ENCODE results near the gene SLC24A3. TPM values are rescaled to one million over a fixed set of nuclear protein-coding genes. Genes with fewer than 3 reads are reported as not detected.
A peak's percentile ranks its signal among the peaks of the same experiment; 100 is the strongest.

SLC24A3 gene
- total and polyA plus RNA-seq, 2 donors from 2014 or later, result 0.86 to 5.2 TPM

GRCh38 chr20:19462491-19462890, 250.0 kb downstream of the SLC24A3 start:
- H3K27ac ChIP-seq (ENCODE audit: low read depth in 2 of 2, low read length in 2 of 2), result no peak overlapping the region
- no peak overlapping the region for H3K9ac ChIP-seq (ENCODE audit: low read length in 3 of 3)
- no peaks in the 10 kb centered on the region for H3K36me3 ChIP-seq (ENCODE audit: control insufficient read depth in 2 of 3, insufficient read depth in 3 of 3, low read length in 3 of 3)
- no peak for FAIRE-seq
- intact Hi-C loops (cut with DNase I), result no loop called here
- DNase-seq, result no peak
- H3K9me3 ChIP-seq (ENCODE audit: control insufficient read depth in 2 of 3, insufficient read depth in 1 of 3, low read length in 3 of 3), result no peaks in the 10 kb centered on the region
- H3K4me1 ChIP-seq (ENCODE audit: control insufficient read depth in 2 of 3, insufficient read depth in 2 of 3, low read depth in 1 of 3, low read length in 3 of 3), result no peaks in the 10 kb centered on the region
- no peaks in the 10 kb centered on the region for H3K27me3 ChIP-seq (ENCODE audit: control insufficient read depth, insufficient read depth, low read length)
- no peak overlapping the region for H3K4me3 ChIP-seq (ENCODE audit: low read length in 3 of 3)
- TF ChIP-seq CTCF (IDR thresholded peaks at IDR 0.05; ENCODE audit: borderline replicate concordance, extremely low read depth, insufficient read depth), result no peak

GRCh38 chr20:19463597-19463996, 251.2 kb downstream of the SLC24A3 start:
- H3K36me3 ChIP-seq (ENCODE audit: control insufficient read depth in 2 of 3, insufficient read depth in 3 of 3, low read length in 3 of 3), result no peaks in the 10 kb centered on the region
- no peak for TF ChIP-seq CTCF (IDR thresholded peaks at IDR 0.05; ENCODE audit: borderline replicate concordance, extremely low read depth, insufficient read depth)
- intact Hi-C loops (cut with DNase I), result no loop called here
- no peak overlapping the region for H3K27ac ChIP-seq (ENCODE audit: low read depth in 2 of 2, low read length in 2 of 2)
- H3K9ac ChIP-seq (ENCODE audit: low read length in 3 of 3), result no peak overlapping the region
- no peak overlapping the region for H3K4me3 ChIP-seq (ENCODE audit: low read length in 3 of 3)
- FAIRE-seq (no peak), DNase-seq (no peak)
- no peaks in the 10 kb centered on the region for H3K4me1 ChIP-seq (ENCODE audit: control insufficient read depth in 2 of 3, insufficient read depth in 2 of 3, low read depth in 1 of 3, low read length in 3 of 3)
- H3K27me3 ChIP-seq (ENCODE audit: control insufficient read depth, insufficient read depth, low read length), result no peaks in the 10 kb centered on the region
- no peaks in the 10 kb centered on the region for H3K9me3 ChIP-seq (ENCODE audit: control insufficient read depth in 2 of 3, insufficient read depth in 1 of 3, low read length in 3 of 3)

GRCh38 chr20:19465536-19465935, 253.1 kb downstream of the SLC24A3 start:
- Histone ChIP-seq H3K9ac (ENCODE audit: low read length in 3 of 3) (no peak overlapping the region), H3K36me3 (ENCODE audit: control insufficient read depth in 2 of 3, insufficient read depth in 3 of 3, low read length in 3 of 3) (no peaks in the 10 kb centered on the region), H3K4me1 (ENCODE audit: control insufficient read depth in 2 of 3, insufficient read depth in 2 of 3, low read depth in 1 of 3, low read length in 3 of 3) (no peaks in the 10 kb centered on the region), H3K4me3 (ENCODE audit: low read length in 3 of 3) (no peak overlapping the region), H3K9me3 (ENCODE audit: control insufficient read depth in 2 of 3, insufficient read depth in 1 of 3, low read length in 3 of 3) (no peaks in the 10 kb centered on the region), H3K27ac (ENCODE audit: low read depth in 2 of 2, low read length in 2 of 2) (no peak overlapping the region), H3K27me3 (ENCODE audit: control insufficient read depth, insufficient read depth, low read length) (no peaks in the 10 kb centered on the region)
- no peak for TF ChIP-seq CTCF (IDR thresholded peaks at IDR 0.05; ENCODE audit: borderline replicate concordance, extremely low read depth, insufficient read depth)
- FAIRE-seq (no peak), DNase-seq (peak in 1 of 5 donors; percentile 2)
- intact Hi-C loops (cut with DNase I), result no loop called here

Measured in kidney (tissue), 14 donors.